ENCODE data around the gene FANK1. TPM values are rescaled to one million over a fixed set of nuclear protein-coding genes. Genes with fewer than 3 reads are reported as not detected.

The FANK1 gene
- polyA plus RNA-seq, 2 of the 4 experiments (the other 2 are of a cell fraction) = 4.1 to 5.3 TPM

- H3K4me3 ChIP-seq = no peak overlapping the region
- TF ChIP-seq POLR2AphosphoS2 (conservative IDR thresholded peaks at IDR 0.05; ENCODE audit: low read length) = no peak
- TF ChIP-seq BHLHE40 (IDR thresholded peaks at IDR 0.05; ENCODE audit: low read depth, low read length) = no peak
- no peak for ATAC-seq
- ChIA-PET POLR2A (interaction anchor here (0.6 kb wide), 1 partner anchor 896 kb away, joined by 3 read pairs; the partner anchor contains the start of gene DOCK1), CTCF (interaction anchor here (0.6 to 1.3 kb wide), 3 partner anchors 27 to 469 kb away, joined by 3 to 4 read pairs (median 3); no protein-coding TSS in a partner anchor)
- DNase-seq (ENCODE audit: low read depth in 1 of 2, low spot score in 1 of 2) = no peak
- H3K27ac ChIP-seq = no peak overlapping the region
- 92% methylated on average over 7 of the region's 7 CpGs for WGBS (ENCODE audit: missing lambda C conversion rate)
- no peak overlapping the region for H3K4me2 ChIP-seq
- FAIRE-seq = no peak
- H3K9me3 ChIP-seq = peaks cover 7% of the 10 kb centered on the region; the same call in 2 of the 3 replicates
- H3K4me1 ChIP-seq = peaks cover 25% of the 10 kb centered on the region
Measured at GRCh38 chr10:126009650-126010049, 113.3 kb downstream of the FANK1 start.

GRCh38 chr10:126011995-126012394, 115.6 kb downstream of the FANK1 start:
- POLR2A ChIA-PET = no interaction called here
- TF ChIP-seq ESRRA (IDR thresholded peaks at IDR 0.05; ENCODE audit: borderline replicate concordance, low read length) = no peak
- no peak for TF ChIP-seq E2F6 (IDR thresholded peaks at IDR 0.05; ENCODE audit: borderline replicate concordance, low read depth)
- no peak for TF ChIP-seq ZC3H11A (IDR thresholded peaks at IDR 0.05)
- DNase-seq (ENCODE audit: low read depth in 1 of 2, low spot score in 1 of 2) = no peak
- no peak for ATAC-seq
- H3K4me2 ChIP-seq = no peak overlapping the region
- H3K4me3 ChIP-seq = no peak overlapping the region
- 91% methylated on average over 5 of the region's 5 CpGs for WGBS (ENCODE audit: missing lambda C conversion rate)
- peaks cover 7% of the 10 kb centered on the region; the same call in 2 of the 3 replicates for H3K9me3 ChIP-seq
- FAIRE-seq = no peak
- CTCF ChIA-PET = no interaction called here
- peaks cover 27% of the 10 kb centered on the region for H3K4me1 ChIP-seq
- no peak overlapping the region for H3K27ac ChIP-seq

GRCh38 chr10:126012485-126012884, 116.1 kb downstream of the FANK1 start:
- POLR2A ChIA-PET = no interaction called here
- no peak overlapping the region for H3K4me3 ChIP-seq
- DNase-seq (ENCODE audit: low read depth in 1 of 2, low spot score in 1 of 2) (no peak), FAIRE-seq (no peak), ATAC-seq (no peak)
- 80% methylated on average over 2 of the region's 2 CpGs for WGBS (ENCODE audit: missing lambda C conversion rate)
- H3K27ac ChIP-seq = peak overlapping the region; percentile 54 to 89; a peak in 4 of 6 replicates
- H3K4me2 ChIP-seq = peak overlapping the region; percentile 47; the same call in 1 of the 3 replicates
- H3K4me1 ChIP-seq = peaks cover 27% of the 10 kb centered on the region
- CTCF ChIA-PET = no interaction called here
- TF ChIP-seq ZC3H11A (IDR thresholded peaks at IDR 0.05) (no peak), REST (IDR thresholded peaks at IDR 0.05) (no peak), NFE2L2 (conservative IDR thresholded peaks at IDR 0.05; ENCODE audit: low read length) (no peak), EHF (CRISPR knock-in tag; IDR thresholded peaks at IDR 0.05) (no peak), CHD2 (IDR thresholded peaks at IDR 0.05; ENCODE audit: low read length, partially characterized antibody) (no peak), ZSCAN20 (CRISPR knock-in tag; IDR thresholded peaks at IDR 0.05) (no peak), KDM1A (IDR thresholded peaks at IDR 0.05; ENCODE audit: low read depth) (no peak), JUNB (IDR thresholded peaks at IDR 0.05) (no peak)
- peaks cover 7% of the 10 kb centered on the region; the same call in 2 of the 3 replicates for H3K9me3 ChIP-seq

- H3K4me3 ChIP-seq = no peak overlapping the region
- peak; percentile 78 for FAIRE-seq
- H3K4me1 ChIP-seq = peaks cover 27% of the 10 kb centered on the region
- ATAC-seq = peak; percentile 92 to 95
- ChIA-PET CTCF (interaction anchor here (1.4 to 1.5 kb wide), 2 partner anchors 35 to 374 kb away, joined by 3 read pairs; no protein-coding TSS in a partner anchor), POLR2A (interaction anchor here (0.6 kb wide), 1 partner anchor 325 kb away, joined by 4 read pairs; no protein-coding TSS in a partner anchor)
- DNase-seq (ENCODE audit: low read depth in 1 of 2, low spot score in 1 of 2) = peak; percentile 51 to 59
- peaks cover 7% of the 10 kb centered on the region; the same call in 2 of the 3 replicates for H3K9me3 ChIP-seq
- H3K4me2 ChIP-seq = peak overlapping the region; percentile 47
- peak overlapping the region; percentile 54 to 89; a peak in 5 of 6 replicates for H3K27ac ChIP-seq
- WGBS (ENCODE audit: missing lambda C conversion rate) = 46% methylated on average over 10 of the region's 10 CpGs
- TF ChIP-seq GATA3 (IDR thresholded peaks at IDR 0.05; ENCODE audit: borderline replicate concordance) (peak; percentile 38; the same call in 1 of the 2 replicates), RAD21 (conservative IDR thresholded peaks at IDR 0.05 in 1 of 2, IDR thresholded peaks at IDR 0.05 in 1 of 2) (peak; percentile 37 to 50; a peak in 4 of 5 replicates), KDM5A (IDR thresholded peaks at IDR 0.05) (no peak), FOSL2 (IDR thresholded peaks at IDR 0.05) (peak; percentile 45; the same call in 1 of the 2 replicates), FOSL2 (CRISPR knock-in tag; IDR thresholded peaks at IDR 0.05) (peak; percentile 60), ESRRA (IDR thresholded peaks at IDR 0.05; ENCODE audit: borderline replicate concordance, low read length) (no peak), ZFP36 (IDR thresholded peaks at IDR 0.05; ENCODE audit: borderline replicate concordance, partially characterized antibody) (no peak), ZC3H11A (IDR thresholded peaks at IDR 0.05) (no peak), EP300 (IDR thresholded peaks at IDR 0.05) (peak in 1 of 2 experiments; percentile 24; a peak in 1 of 5 replicates), PHF8 (IDR thresholded peaks at IDR 0.05; ENCODE audit: borderline replicate concordance, low read depth) (no peak), MAX (IDR thresholded peaks at IDR 0.05) (0 out of 2 replicates have a peak, but pooled peaks have one; percentile 10), MAZ (IDR thresholded peaks at IDR 0.05; ENCODE audit: borderline replicate concordance, low read depth, low read length) (no peak), ZNF302 (CRISPR knock-in tag; IDR thresholded peaks at IDR 0.05) (no peak), CHD4 (IDR thresholded peaks at IDR 0.05; ENCODE audit: borderline replicate concordance) (no peak)
Measured at GRCh38 chr10:126013489-126014281, 117.3 kb downstream of the FANK1 start.
